Measurements from ENCODE around the gene NBEAL1. TPM values are rescaled to one million over a fixed set of nuclear protein-coding genes. Genes with fewer than 3 reads are reported as not detected.

Gene NBEAL1
- total RNA-seq, 1 donor from 2014 or later: 11.6 TPM

DNA sequence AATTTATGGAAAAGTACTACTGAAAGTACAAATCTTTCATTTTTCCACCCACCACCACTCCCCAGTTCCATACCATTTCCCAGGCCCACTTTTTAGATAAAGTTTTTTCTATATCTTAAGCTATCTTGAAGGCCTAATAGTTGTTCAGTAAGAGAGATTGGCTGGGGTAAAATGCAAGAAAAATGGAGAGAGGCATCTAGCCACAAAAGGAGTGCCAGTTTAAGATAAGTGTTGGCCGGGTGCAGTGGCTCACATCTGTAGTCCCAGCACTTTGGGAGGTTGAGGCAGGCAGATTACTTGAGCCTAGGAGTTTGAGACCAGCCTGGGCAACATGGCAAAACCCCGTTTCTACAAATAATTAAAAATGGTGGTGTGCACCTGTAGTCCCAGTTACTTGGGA, 28.6 kb downstream of the NBEAL1 start:
- H3K27ac Mint-ChIP-seq (ENCODE audit: unreplicated experiment): no peak overlapping the region

DNA sequence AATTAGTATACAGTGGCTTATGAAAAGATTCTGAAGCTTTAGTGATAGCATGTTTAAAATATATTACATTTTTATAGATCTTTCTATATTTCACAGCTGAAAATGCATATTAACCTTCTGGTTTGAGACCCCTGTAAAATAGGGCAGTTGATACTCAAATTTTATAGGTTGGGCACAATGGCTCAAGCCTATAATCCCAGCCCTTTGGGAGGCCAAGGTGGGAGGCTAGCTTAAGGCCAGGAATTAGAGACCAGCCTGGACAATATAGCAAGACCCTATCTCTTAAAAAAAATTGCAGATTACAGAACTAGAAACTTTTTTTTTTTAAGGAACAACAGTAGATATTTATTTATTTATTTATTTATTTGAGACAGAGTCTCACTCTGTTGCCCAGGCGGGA, 31.2 kb downstream of the NBEAL1 start:
- Mint-ChIP-seq H3K4me1 (ENCODE audit: unreplicated experiment) (no peaks in the 10 kb centered on the region), H3K27me3 (ENCODE audit: unreplicated experiment) (no peaks in the 10 kb centered on the region), H3K36me3 (ENCODE audit: low read depth, unreplicated experiment) (peaks cover 10% of the 10 kb centered on the region), H3K4me3 (ENCODE audit: unreplicated experiment) (no peak overlapping the region), H3K9me3 (ENCODE audit: unreplicated experiment) (no peaks in the 10 kb centered on the region), H3K27ac (ENCODE audit: unreplicated experiment) (no peak overlapping the region)
- TF ChIP-seq, protein P1, sequence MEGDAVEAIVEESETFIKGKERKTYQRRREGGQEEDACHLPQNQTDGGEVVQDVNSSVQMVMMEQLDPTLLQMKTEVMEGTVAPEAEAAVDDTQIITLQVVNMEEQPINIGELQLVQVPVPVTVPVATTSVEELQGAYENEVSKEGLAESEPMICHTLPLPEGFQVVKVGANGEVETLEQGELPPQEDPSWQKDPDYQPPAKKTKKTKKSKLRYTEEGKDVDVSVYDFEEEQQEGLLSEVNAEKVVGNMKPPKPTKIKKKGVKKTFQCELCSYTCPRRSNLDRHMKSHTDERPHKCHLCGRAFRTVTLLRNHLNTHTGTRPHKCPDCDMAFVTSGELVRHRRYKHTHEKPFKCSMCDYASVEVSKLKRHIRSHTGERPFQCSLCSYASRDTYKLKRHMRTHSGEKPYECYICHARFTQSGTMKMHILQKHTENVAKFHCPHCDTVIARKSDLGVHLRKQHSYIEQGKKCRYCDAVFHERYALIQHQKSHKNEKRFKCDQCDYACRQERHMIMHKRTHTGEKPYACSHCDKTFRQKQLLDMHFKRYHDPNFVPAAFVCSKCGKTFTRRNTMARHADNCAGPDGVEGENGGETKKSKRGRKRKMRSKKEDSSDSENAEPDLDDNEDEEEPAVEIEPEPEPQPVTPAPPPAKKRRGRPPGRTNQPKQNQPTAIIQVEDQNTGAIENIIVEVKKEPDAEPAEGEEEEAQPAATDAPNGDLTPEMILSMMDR (IDR thresholded peaks at IDR 0.05; ENCODE audit: unreplicated experiment): no peak
- DNase-seq (ENCODE audit: low spot score): no peak

More for the DNA sequence above, 28.6 kb downstream of the NBEAL1 start:
- Mint-ChIP-seq H3K27me3 (ENCODE audit: unreplicated experiment) (peaks cover 1% of the 10 kb centered on the region), H3K36me3 (ENCODE audit: low read depth, unreplicated experiment) (peaks cover 15% of the 10 kb centered on the region), H3K4me3 (ENCODE audit: unreplicated experiment) (no peak overlapping the region), H3K9me3 (ENCODE audit: unreplicated experiment) (no peaks in the 10 kb centered on the region), H3K4me1 (ENCODE audit: unreplicated experiment) (no peaks in the 10 kb centered on the region)
- no peak for DNase-seq (ENCODE audit: low spot score)
- TF ChIP-seq, protein P1 (IDR thresholded peaks at IDR 0.05; ENCODE audit: unreplicated experiment): no peak

DNA sequence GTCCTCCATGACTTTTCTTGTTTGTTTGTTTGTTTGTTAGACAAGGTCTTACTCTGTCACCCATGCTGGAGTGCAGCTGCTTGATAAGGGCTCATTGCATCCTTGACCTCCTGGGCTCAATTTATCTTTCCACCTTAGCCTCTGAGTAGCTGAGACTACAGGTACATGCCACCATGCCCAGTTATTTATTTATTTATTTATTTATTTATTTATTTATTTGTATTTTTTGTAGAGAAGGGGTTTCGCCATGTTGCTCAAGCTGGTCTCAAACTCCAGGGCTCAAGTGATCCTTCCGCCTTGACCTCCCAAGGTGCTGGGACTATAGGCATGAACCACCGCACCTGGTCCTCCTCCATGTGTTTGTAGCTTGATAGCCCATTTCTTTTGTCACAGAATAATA, 37.9 kb downstream of the NBEAL1 start:
- Mint-ChIP-seq H3K9me3 (ENCODE audit: unreplicated experiment) (no peaks in the 10 kb centered on the region), H3K27ac (ENCODE audit: unreplicated experiment) (no peak overlapping the region), H3K4me1 (ENCODE audit: unreplicated experiment) (no peaks in the 10 kb centered on the region), H3K4me3 (ENCODE audit: unreplicated experiment) (no peak overlapping the region), H3K27me3 (ENCODE audit: unreplicated experiment) (no peaks in the 10 kb centered on the region), H3K36me3 (ENCODE audit: low read depth, unreplicated experiment) (no peaks in the 10 kb centered on the region)
- TF ChIP-seq, protein P1 (IDR thresholded peaks at IDR 0.05; ENCODE audit: unreplicated experiment): no peak
- no peak for DNase-seq (ENCODE audit: low spot score)

DNA sequence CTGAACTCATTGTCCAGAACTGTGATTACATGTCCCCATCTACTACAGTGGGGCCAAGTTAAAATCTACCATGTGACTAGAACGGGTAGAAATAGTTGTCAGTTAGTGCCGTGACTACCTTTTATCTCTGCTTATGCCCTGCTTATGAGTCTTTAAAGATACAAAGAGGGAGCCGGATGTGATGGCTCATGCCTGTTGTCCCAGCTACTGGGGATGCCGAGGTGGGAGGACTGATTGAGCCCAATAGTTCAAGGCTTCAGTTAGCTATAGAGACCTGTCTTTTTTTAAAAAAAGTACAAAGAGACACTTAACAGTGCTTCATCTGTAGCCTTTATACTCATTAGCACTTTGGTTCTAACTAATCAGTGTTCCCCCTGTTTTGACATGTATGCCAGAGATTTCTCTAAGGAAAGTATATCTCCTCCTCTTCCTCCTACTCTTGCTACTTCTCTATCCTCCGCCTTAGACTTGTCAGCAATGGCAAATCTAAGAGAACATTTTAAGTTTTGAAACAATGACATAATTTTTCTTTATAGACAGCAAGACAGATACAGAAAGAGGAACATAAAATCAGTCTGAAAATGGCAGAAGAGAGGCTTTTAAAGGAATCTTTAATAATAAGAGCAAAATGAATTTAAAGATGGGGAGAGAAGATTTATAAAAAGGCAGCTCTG, 45.0 kb downstream of the NBEAL1 start:
- H3K9me3 Mint-ChIP-seq (ENCODE audit: unreplicated experiment): no peaks in the 10 kb centered on the region
- H3K4me3 Mint-ChIP-seq (ENCODE audit: unreplicated experiment): no peak overlapping the region
- H3K27me3 Mint-ChIP-seq (ENCODE audit: unreplicated experiment): no peaks in the 10 kb centered on the region
- no peaks in the 10 kb centered on the region for H3K4me1 Mint-ChIP-seq (ENCODE audit: unreplicated experiment)
- TF ChIP-seq, protein P1 (IDR thresholded peaks at IDR 0.05; ENCODE audit: unreplicated experiment): no peak
- no peak overlapping the region for H3K27ac Mint-ChIP-seq (ENCODE audit: unreplicated experiment)
- DNase-seq (ENCODE audit: low spot score): no peak
- H3K36me3 Mint-ChIP-seq (ENCODE audit: low read depth, unreplicated experiment): peaks cover 10% of the 10 kb centered on the region

DNA sequence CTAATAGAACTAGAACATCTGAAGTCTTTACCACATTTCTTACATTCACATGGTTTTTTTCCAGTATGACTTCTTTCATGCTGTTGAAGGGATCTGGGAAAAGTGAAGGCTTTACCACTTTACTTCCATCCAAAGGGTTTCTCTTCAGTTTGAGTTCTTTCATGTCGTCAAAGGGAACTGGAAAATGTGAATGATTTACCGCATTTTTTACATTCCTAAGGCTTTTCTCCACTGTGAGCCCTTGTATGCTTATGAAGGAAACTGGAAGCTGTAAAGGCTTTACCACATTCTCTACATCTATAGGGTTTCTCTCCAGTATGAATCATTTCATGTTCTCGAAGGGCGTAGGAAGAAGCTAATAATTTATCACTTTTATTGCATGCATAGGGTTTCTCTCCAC, 46.7 kb downstream of the NBEAL1 start:
- Mint-ChIP-seq H3K27ac (ENCODE audit: unreplicated experiment) (no peak overlapping the region), H3K4me3 (ENCODE audit: unreplicated experiment) (no peak overlapping the region), H3K36me3 (ENCODE audit: low read depth, unreplicated experiment) (peaks cover 16% of the 10 kb centered on the region), H3K27me3 (ENCODE audit: unreplicated experiment) (no peaks in the 10 kb centered on the region), H3K4me1 (ENCODE audit: unreplicated experiment) (no peaks in the 10 kb centered on the region), H3K9me3 (ENCODE audit: unreplicated experiment) (no peaks in the 10 kb centered on the region)
- TF ChIP-seq, protein P1 (IDR thresholded peaks at IDR 0.05; ENCODE audit: unreplicated experiment): no peak
- DNase-seq (ENCODE audit: low spot score): no peak

Data from endothelial cell (in vitro differentiated cells).